ENCODE measurements around the gene CEP83.

CEP83 gene

GRCh38 chr12:94329366-94329765 is 130.3 kb downstream of the CEP83 start:
- no peaks in the 10 kb centered on the region for H3F3A ChIP-seq (ENCODE audit: insufficient read depth)
- H3K79me2 ChIP-seq (ENCODE audit: insufficient read depth, low read length), result no peaks in the 10 kb centered on the region
- no peaks in the 10 kb centered on the region for H3K9me3 ChIP-seq (ENCODE audit: insufficient read depth, low read length)
- H4K20me1 ChIP-seq (ENCODE audit: low read depth, low read length), result no peaks in the 10 kb centered on the region
- no peak overlapping the region for H3K4me2 ChIP-seq (ENCODE audit: low read depth, low read length, poor library complexity, severe bottlenecking)
- H3K9ac ChIP-seq (ENCODE audit: low read length), result no peak overlapping the region
- no peak overlapping the region for H3K4me3 ChIP-seq (ENCODE audit: insufficient read depth, low read length, poor library complexity, severe bottlenecking)
- H3K9me2 ChIP-seq (replicated peaks; ENCODE audit: insufficient read depth, low read length), result no peaks in the 10 kb centered on the region
- no peak for TF ChIP-seq EZH2phosphoT487 (conservative IDR thresholded peaks at IDR 0.05; ENCODE audit: low read length)
- TF ChIP-seq, protein P1, sequence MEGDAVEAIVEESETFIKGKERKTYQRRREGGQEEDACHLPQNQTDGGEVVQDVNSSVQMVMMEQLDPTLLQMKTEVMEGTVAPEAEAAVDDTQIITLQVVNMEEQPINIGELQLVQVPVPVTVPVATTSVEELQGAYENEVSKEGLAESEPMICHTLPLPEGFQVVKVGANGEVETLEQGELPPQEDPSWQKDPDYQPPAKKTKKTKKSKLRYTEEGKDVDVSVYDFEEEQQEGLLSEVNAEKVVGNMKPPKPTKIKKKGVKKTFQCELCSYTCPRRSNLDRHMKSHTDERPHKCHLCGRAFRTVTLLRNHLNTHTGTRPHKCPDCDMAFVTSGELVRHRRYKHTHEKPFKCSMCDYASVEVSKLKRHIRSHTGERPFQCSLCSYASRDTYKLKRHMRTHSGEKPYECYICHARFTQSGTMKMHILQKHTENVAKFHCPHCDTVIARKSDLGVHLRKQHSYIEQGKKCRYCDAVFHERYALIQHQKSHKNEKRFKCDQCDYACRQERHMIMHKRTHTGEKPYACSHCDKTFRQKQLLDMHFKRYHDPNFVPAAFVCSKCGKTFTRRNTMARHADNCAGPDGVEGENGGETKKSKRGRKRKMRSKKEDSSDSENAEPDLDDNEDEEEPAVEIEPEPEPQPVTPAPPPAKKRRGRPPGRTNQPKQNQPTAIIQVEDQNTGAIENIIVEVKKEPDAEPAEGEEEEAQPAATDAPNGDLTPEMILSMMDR (IDR thresholded peaks at IDR 0.05; ENCODE audit: insufficient read depth, low read length, poor library complexity, severe bottlenecking), result no peak
- no peaks in the 10 kb centered on the region for H3K27me3 ChIP-seq (ENCODE audit: low read length)
- H3K36me3 ChIP-seq (ENCODE audit: low read length), result peaks cover 7% of the 10 kb centered on the region; the same call in 1 of the 2 replicates
- H2AFZ ChIP-seq (ENCODE audit: low read depth, low read length, severe bottlenecking), result no peak overlapping the region
- H3K27ac ChIP-seq (ENCODE audit: low read depth, low read length), result no peak overlapping the region

GRCh38 chr12:94327809-94328208 is 131.9 kb downstream of the CEP83 start:
- Histone ChIP-seq H3K9ac (ENCODE audit: low read length) (no peak overlapping the region), H3K27ac (ENCODE audit: low read depth, low read length) (no peak overlapping the region), H3K9me3 (ENCODE audit: insufficient read depth, low read length) (no peaks in the 10 kb centered on the region), H3K9me2 (replicated peaks; ENCODE audit: insufficient read depth, low read length) (no peaks in the 10 kb centered on the region), H4K20me1 (ENCODE audit: low read depth, low read length) (no peaks in the 10 kb centered on the region), H3K36me3 (ENCODE audit: low read length) (0 out of 2 replicates have a peak, but pooled peaks cover 5% of the 10 kb centered on the region), H3K79me2 (ENCODE audit: insufficient read depth, low read length) (no peaks in the 10 kb centered on the region), H3K27me3 (ENCODE audit: low read length) (no peaks in the 10 kb centered on the region), H2AFZ (ENCODE audit: low read depth, low read length, severe bottlenecking) (no peak overlapping the region), H3K4me2 (ENCODE audit: low read depth, low read length, poor library complexity, severe bottlenecking) (no peak overlapping the region), H3K4me3 (ENCODE audit: insufficient read depth, low read length, poor library complexity, severe bottlenecking) (no peak overlapping the region), H3F3A (ENCODE audit: insufficient read depth) (no peaks in the 10 kb centered on the region)
- TF ChIP-seq EZH2phosphoT487 (conservative IDR thresholded peaks at IDR 0.05; ENCODE audit: low read length), result no peak
- TF ChIP-seq, protein P1 (IDR thresholded peaks at IDR 0.05; ENCODE audit: insufficient read depth, low read length, poor library complexity, severe bottlenecking), result no peak

GRCh38 chr12:94326727-94327126 is 132.9 kb downstream of the CEP83 start:
- Histone ChIP-seq H2AFZ (ENCODE audit: low read depth, low read length, severe bottlenecking) (no peak overlapping the region), H4K20me1 (ENCODE audit: low read depth, low read length) (no peaks in the 10 kb centered on the region), H3K79me2 (ENCODE audit: insufficient read depth, low read length) (no peaks in the 10 kb centered on the region), H3K9me3 (ENCODE audit: insufficient read depth, low read length) (peaks cover 3% of the 10 kb centered on the region; the same call in 1 of the 2 replicates), H3K36me3 (ENCODE audit: low read length) (peaks cover 11% of the 10 kb centered on the region), H3K27me3 (ENCODE audit: low read length) (no peaks in the 10 kb centered on the region), H3K4me3 (ENCODE audit: insufficient read depth, low read length, poor library complexity, severe bottlenecking) (no peak overlapping the region), H3K27ac (ENCODE audit: low read depth, low read length) (no peak overlapping the region), H3K9me2 (replicated peaks; ENCODE audit: insufficient read depth, low read length) (no peaks in the 10 kb centered on the region), H3K4me2 (ENCODE audit: low read depth, low read length, poor library complexity, severe bottlenecking) (no peak overlapping the region), H3F3A (ENCODE audit: insufficient read depth) (no peaks in the 10 kb centered on the region), H3K9ac (ENCODE audit: low read length) (no peak overlapping the region)
- TF ChIP-seq, protein P1 (IDR thresholded peaks at IDR 0.05; ENCODE audit: insufficient read depth, low read length, poor library complexity, severe bottlenecking), result no peak
- no peak for TF ChIP-seq EZH2phosphoT487 (conservative IDR thresholded peaks at IDR 0.05; ENCODE audit: low read length)
